Retina (tissue), 1 donor: Measurements from ENCODE around the gene MNX1.

Experiments used
- DNase-seq: peaks from one replicate; pipeline ENCODE4 v3.0.0-alpha.2; 2016

MNX1 gene

DNA sequence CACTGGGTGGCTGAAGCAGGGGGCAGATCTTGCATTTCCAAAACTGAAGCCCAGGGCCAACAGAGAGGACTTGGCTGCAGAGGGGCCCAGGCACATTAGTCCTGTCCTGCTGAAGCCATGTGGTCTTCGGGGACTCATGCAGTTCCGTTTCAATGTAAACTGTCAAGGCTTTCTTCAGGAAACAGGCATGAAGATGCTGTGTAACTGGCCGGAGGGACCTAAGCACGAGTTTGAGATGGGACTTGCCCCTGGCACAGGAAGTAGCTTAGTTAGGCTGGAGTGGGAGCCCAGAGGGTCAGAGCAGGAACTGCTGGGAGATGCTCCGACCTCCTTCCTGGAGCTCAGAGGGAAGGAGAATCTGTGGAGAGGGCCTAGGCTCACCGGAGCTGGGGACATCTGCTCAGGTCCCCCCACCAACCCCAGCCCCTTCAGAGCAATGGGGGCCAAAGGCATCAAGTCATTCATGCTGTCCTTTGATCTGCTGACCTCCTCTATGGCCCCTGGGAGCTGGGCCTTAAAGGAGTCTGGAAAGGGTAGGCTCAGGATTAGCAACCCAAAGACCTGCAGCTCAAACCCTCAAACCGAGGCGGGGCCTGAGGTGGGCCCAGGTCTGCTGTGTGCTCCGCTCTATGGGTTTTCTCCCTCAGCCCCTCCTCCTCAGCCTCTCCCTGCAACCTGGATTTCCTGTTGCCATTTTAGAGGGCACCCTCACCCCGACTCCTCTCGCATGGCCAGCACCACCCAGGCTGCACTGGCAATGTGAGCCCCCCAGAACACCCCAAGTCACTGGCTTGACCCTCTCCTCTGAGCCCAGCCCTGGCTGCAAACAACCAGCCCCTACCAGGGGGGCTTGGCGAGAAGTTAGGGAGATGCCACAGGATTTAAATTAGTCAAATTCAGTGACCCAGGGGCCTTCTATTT, 4.4 kb upstream of the MNX1 start:
- no peak for DNase-seq

GRCh38 chr7:157013602-157014549, 3.4 kb upstream of the MNX1 start:
- no peak for DNase-seq

DNA sequence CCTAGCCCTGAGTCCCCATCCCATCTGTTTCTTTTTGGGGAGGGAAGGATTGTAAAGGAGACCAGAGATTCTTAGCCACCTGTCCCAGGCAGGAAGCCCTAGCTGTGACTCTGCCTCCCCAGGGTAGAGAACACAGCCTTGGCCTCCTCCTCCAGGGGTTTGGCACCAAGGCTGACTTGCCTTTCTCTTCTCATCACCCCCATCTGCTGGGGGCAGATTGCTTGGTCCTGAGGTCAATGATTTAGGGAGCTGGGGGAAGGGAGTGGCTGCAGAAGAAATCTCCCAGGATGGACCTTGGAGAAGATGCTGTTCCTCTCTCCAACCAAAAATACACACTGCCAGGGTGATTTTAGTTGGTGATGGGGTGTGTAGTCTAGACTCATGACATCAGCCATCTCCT, 2.6 kb upstream of the MNX1 start:
- DNase-seq: no peak

GRCh38 chr7:157012113-157012547, 1.7 kb upstream of the MNX1 start:
- DNase-seq: no peak

- peak; percentile 68 for DNase-seq
Observed at GRCh38 chr7:157011333-157012112, 1.1 kb upstream of the MNX1 start.

DNA sequence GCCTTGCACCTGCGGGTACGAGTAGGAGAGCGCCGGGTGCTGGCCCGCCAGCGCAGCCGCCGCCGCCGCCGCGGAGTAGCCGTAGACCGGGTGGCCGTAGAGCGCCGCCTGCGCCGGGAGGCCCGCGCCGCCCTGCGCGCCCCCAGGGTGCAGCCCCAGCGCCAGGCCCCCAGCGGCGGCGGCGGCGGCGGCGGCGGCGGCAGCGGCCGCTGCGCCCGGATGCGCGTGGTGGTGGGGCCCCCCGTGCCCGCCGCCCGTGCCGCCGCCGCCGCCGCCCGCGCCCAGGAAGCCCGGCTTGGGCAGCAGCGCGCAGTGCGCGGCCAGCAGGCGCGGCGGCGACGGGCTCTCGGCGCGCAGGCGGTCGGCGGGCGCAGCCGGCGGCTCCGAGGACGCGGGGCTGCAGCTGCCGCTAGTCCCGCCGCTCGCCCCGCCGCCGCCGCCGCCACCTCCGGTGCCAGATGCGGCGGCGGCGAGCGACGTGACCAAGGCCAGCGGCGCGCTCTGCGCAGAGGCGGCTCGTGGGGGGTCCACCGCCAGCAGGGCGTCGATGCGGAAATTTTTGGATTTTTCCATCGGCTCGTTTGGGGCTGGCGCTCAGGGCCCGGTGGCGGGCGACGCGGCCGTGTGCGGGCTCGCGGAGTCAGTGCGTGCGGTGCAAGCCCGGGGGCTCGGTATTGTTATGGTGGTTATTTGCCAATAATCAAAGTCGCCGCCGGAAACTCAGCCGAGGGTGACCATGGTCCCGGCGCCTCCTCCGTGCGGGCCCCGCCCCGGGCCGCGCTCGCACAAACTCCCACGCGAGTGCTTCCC, 480 bp downstream of the MNX1 start:
- no peak for DNase-seq

DNA sequence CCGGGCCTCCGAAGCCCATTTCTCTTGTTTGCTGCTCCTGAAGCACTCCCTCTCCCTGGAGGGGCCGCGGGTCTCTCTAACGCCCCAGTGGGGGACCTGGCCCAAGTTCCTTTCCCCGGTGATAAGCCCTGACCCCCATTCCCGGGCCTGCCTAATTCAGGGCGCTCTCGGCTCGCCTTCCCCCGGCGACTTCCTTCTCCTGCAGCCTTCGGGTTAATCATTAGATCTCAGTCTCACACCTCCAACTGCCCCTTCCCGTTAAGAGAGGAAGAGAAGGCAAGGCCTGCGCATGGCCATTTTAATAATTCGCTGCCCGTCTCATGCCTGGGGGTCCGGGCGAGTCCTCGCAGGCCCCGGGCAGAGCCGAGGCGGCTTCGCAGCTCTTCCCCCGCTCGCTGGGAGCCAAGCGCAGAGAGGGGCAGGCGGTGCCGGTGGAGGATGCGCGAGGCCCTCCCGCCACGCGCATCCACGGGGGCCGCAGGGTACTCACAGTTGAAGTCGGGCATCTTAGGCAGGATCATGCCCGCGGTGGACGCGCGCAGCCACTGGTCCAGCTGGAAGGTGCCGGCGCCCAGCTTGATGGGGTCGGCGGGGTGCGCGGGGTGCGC, 1.2 kb downstream of the MNX1 start:
- peak; percentile 66 for DNase-seq

DNA sequence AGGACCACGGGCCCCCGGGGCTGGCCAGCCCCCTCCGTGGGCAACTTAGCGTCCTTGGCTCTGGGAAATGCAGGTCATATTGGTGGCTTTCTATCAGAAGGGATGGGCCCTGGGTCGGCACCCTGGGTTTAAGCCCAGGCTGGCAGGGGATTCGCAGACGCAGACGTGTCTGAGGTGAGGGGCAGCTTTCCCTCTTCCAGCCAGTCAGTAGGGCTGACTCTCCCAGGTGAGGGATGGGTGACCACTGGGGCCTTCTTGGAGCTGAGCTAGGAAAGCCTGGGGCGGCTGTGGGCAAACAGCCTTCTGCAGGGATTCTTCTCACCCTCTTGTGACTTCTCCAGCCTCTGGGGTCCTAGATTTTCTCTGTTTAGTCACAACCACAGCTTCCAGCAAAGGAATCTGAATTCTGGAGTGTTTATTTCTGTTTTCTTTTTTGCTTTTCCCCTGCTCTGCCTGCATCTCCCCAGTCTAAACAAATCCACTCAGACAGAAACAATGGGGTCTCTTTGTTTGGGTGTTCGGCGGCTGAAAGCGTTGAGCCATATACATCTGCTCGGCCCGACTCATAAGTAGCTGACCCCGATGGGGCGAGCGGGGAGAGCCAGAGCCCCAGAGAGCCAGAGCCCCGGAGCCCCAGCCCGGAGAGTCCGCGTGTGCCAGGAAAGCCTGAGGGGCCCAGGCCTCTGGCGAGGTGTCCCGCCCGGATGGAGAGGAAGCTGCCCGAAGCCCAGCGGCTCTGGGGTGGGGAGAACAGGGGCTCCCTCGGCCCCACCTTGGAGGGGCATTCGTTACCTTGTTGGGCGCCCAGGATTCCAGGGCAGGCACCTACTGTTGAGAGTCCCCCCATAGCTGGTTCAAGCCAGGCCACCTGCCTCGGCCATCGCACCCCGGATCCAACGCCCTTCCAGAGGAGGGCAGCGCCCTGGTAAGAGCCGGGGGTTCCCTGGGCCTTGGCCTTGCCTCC, 2.0 kb downstream of the MNX1 start:
- DNase-seq: peak; percentile 45

DNA sequence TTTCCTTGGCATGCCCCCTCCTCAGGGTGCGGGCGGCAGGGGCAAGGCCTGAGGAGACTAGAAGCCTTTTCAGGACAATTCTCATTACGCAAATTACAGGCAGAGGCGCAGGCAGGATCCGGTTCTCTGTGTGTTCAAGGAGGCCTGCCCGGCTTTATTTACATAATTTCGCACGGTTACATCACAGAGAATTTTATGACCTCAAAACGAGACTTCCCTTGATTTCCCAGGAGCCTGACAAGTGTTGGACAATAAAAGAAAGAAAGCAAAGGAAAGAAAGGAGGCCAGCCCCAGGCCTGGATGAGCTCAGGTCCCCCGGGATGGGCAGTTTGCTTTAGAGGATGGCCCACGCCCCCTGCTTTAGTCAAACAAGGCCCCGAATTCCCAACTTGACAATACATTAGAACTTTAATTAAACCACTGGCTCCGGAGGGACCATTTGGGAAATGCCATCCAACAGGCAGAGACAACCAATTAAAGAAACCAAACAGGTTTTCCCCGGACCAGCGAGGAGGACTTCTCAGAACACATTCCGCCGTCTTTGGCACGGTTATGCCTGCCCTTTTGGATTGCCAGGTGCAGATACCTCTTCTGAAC, 2.9 kb downstream of the MNX1 start:
- DNase-seq: no peak

GRCh38 chr7:157006829-157007469, 3.5 kb downstream of the MNX1 start:
- no peak for DNase-seq

GRCh38 chr7:157006205-157006747, 4.2 kb downstream of the MNX1 start:
- DNase-seq: no peak

GRCh38 chr7:157005456-157006204, 4.8 kb downstream of the MNX1 start:
- peak; percentile 54 for DNase-seq

DNA sequence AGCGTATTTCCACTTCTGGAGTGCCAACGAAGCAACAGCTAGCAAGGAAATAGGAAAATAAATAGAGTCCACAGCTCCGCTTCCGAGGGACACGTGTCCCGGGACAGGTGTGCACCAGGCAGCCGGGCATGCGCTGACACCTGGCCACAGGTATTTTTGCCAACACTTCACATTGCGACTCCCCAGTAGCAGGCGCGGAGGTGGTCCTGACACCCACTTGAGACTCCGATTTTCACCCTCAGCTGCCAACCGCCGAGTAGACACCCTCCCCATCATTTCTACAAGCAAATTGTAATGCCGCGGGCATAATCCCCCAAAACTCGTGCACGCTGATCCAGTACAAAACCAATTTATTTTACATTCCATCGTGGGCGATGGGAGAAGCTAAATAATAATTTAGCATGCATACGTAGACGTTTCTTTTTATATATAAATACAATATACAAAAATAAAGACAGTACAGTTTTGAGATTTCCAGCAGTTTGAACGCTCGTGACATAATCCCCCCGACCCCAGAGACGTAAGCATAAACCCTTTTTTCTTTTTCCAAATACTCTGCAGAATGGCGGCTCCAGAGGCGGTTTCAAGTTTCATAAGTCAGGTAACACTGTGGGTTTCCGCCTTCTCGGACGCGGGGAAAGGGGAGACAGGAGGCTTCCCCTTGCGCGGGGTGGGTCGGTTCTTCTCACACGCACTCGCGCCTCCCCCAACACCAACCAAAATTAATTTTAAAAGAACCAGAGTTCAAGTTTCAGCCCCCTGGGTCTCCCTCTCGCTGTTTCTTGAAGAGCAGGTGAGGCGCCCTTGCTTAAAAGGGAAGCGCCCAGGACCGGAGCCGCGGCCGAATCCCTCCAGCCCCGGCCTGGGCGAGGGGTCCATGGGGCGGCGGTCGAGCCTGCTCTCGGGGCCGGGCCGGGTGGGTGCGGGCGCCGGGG, 5.7 kb downstream of the MNX1 start:
- no peak for DNase-seq

GRCh38 chr7:157003756-157004520, 6.5 kb downstream of the MNX1 start:
- DNase-seq: peak; percentile 85

DNA sequence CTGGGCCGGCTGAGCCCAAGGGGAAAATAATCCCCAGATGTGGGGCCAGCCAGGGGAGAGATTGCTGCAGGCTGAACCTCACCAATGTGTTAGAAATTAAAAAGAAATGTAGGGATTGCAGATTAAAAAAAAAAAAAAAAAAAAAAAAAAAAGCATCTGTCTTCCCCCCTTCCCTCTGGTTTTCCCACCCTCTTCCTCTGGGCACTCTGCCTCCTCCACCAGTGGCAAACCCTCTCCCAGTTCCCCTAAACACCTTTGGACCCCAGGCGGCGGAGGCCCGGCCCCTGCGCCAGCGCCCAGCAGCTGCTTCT, 7.1 kb downstream of the MNX1 start:
- DNase-seq: peak; percentile 47

GRCh38 chr7:157002819-157003421, 7.5 kb downstream of the MNX1 start:
- DNase-seq: peak; percentile 68
